Measurements from ENCODE around the gene NAP1L4. TPM values are rescaled to one million over a fixed set of nuclear protein-coding genes. Genes with fewer than 3 reads are reported as not detected.

Gene NAP1L4
- total and polyA plus RNA-seq, 2 of the 8 experiments (the other 6 are each of a cell fraction or from before 2014, with no cell fraction given) = 75.8 to 194 TPM

- no peak for TF ChIP-seq RAD21 (IDR thresholded peaks at IDR 0.05 in 1 of 2, conservative IDR thresholded peaks at IDR 0.05 in 1 of 2; ENCODE audit: low read depth in 2 of 2, low read length in 2 of 2)
Observed at GRCh38 chr11:2917842-2918490, 74.2 kb downstream of the NAP1L4 start (continued).

Data from H1 (cell line).